Smooth muscle cell (in vitro differentiated cells): ENCODE measurements around the gene UAP1. TPM values are rescaled to one million over a fixed set of nuclear protein-coding genes. Genes with fewer than 3 reads are reported as not detected.

Experiments used
- DNase-seq: peaks from one replicate; lab custom pipeline; 2025; ENCODE audit not compliant: unreplicated experiment; lab: John Stamatoyannopoulos, UW
- H2AFZ ChIP-seq: fragments of 200-600 bp; sonication (generic); 2 replicates; pipeline ENCODE4 v1.6.0; 2016; ENCODE audit warnings: antibody characterized with exemption, low read depth, mild to moderate bottlenecking
- H3F3A ChIP-seq: fragments of 200-600 bp; sonication (generic); 2 replicates; pipeline ENCODE4 v1.6.0; 2017; ENCODE audit warnings: antibody characterized with exemption, low read depth
- H3K27ac ChIP-seq: fragments of 200-600 bp; sonication (generic); 2 replicates; pipeline ENCODE4 v1.5.1; 2016; ENCODE audit warnings: low read depth, mild to moderate bottlenecking
- H3K27me3 ChIP-seq: fragments of 200-600 bp; sonication (generic); 2 replicates; pipeline ENCODE4 v1.6.1; 2016; ENCODE audit warnings: low read depth, mild to moderate bottlenecking
- H3K36me3 ChIP-seq: fragments of 200-600 bp; sonication (generic); 2 replicates; pipeline ENCODE4 v1.5.1; 2016; ENCODE audit warnings: low read depth
- H3K4me1 ChIP-seq: fragments of 200-600 bp; sonication (generic); 2 replicates; pipeline ENCODE4 v1.5.1; 2016; ENCODE audit warnings: low read depth
- H3K4me2 ChIP-seq: fragments of 200-600 bp; sonication (generic); 2 replicates; pipeline ENCODE4 v1.6.0; 2016; ENCODE audit warnings: mild to moderate bottlenecking
- H3K4me3 ChIP-seq: fragments of 200-600 bp; sonication (generic); 2 replicates; pipeline ENCODE4 v1.5.1; 2016; ENCODE audit warnings: mild to moderate bottlenecking
- H3K79me2 ChIP-seq: fragments of 200-600 bp; sonication (generic); 2 replicates; pipeline ENCODE4 v1.6.0; 2016; ENCODE audit warnings: low read depth, mild to moderate bottlenecking
- H3K9ac ChIP-seq: fragments of 200-600 bp; sonication (generic); 2 replicates; pipeline ENCODE4 v1.6.0; 2016; ENCODE audit warnings: low read depth
- H3K9me3 ChIP-seq: fragments of 200-600 bp; sonication (generic); replicated peaks from 2 replicates; pipeline ENCODE4 v1.5.1; 2016; ENCODE audit warnings: low read depth
- H4K20me1 ChIP-seq: fragments of 200-600 bp; sonication (generic); 2 replicates; pipeline ENCODE4 v1.6.0; 2016; ENCODE audit warnings: low read depth
- CTCF ChIP-seq: fragments of 200-600 bp; sonication (generic); IDR thresholded peaks from 2 replicates; pipeline ENCODE4 v1.5.1; 2017; ENCODE audit warnings: borderline replicate concordance, mild to moderate bottlenecking, antibody characterized with exemption; ENCODE audit not compliant: insufficient read depth, poor library complexity, severe bottlenecking
- WGBS: methylation state at CpG from one replicate; pipeline ENCODE4 v1.1.7; 2016; ENCODE audit warnings: low lambda C conversion rate; 5-methylcytosine and 5-hydroxymethylcytosine counted together
- polyA plus RNA-seq: library from polyadenylated mRNA; unstranded; fragments of >200 nt; fragmentation: Nextera tagmentation; extraction: Ambion mirVana; gene quantifications from 2 replicates; pipeline ENCODE4 v1.2.1, GENCODE V29; 2016
- total RNA-seq: library from RNA; depleted of rRNA; stranded (reverse); fragments of >200 nt; gene quantifications from 2 replicates; pipeline ENCODE4 v1.2.3, GENCODE V29; 2014

The UAP1 gene
- total and polyA plus RNA-seq, 2 experiments from 2014 or later = 64.2 to 83.8 TPM

GRCh38 chr1:162530988-162531319, 30.6 kb upstream of the UAP1 start:
- Histone ChIP-seq H2AFZ (no peak overlapping the region), H4K20me1 (peaks cover 17% of the 10 kb centered on the region), H3K9ac (no peak overlapping the region), H3F3A (no peaks in the 10 kb centered on the region), H3K4me3 (no peak overlapping the region), H3K27ac (no peak overlapping the region), H3K4me1 (no peaks in the 10 kb centered on the region), H3K9me3 (no peaks in the 10 kb centered on the region), H3K4me2 (no peak overlapping the region), H3K27me3 (no peaks in the 10 kb centered on the region), H3K79me2 (no peaks in the 10 kb centered on the region), H3K36me3 (no peaks in the 10 kb centered on the region)
- no peak for TF ChIP-seq CTCF
- DNase-seq = no peak
- WGBS = 97% methylated on average over 1 of the region's 1 CpG

GRCh38 chr1:162535501-162535900, 26.0 kb upstream of the UAP1 start:
- H3K4me1 ChIP-seq = no peaks in the 10 kb centered on the region
- no peak for DNase-seq
- WGBS = 100% methylated on average over 1 of the region's 1 CpG
- no peak overlapping the region for H3K4me3 ChIP-seq
- H3K9me3 ChIP-seq = no peaks in the 10 kb centered on the region
- H3K79me2 ChIP-seq = no peaks in the 10 kb centered on the region
- H3F3A ChIP-seq = peaks cover 4% of the 10 kb centered on the region
- no peak for TF ChIP-seq CTCF
- H2AFZ ChIP-seq = no peak overlapping the region
- no peak overlapping the region for H3K4me2 ChIP-seq
- H4K20me1 ChIP-seq = no peaks in the 10 kb centered on the region
- H3K27ac ChIP-seq = no peak overlapping the region
- no peaks in the 10 kb centered on the region for H3K36me3 ChIP-seq
- no peak overlapping the region for H3K9ac ChIP-seq
- H3K27me3 ChIP-seq = no peaks in the 10 kb centered on the region

- no peak overlapping the region for H3K27ac ChIP-seq
- H3K79me2 ChIP-seq = no peaks in the 10 kb centered on the region
- no peaks in the 10 kb centered on the region for H4K20me1 ChIP-seq
- no peak overlapping the region for H2AFZ ChIP-seq
- DNase-seq = no peak
- H3K27me3 ChIP-seq = no peaks in the 10 kb centered on the region
- no peak overlapping the region for H3K4me2 ChIP-seq
- H3F3A ChIP-seq = peaks cover 4% of the 10 kb centered on the region
- no peak overlapping the region for H3K9ac ChIP-seq
- no peak for TF ChIP-seq CTCF
- no peaks in the 10 kb centered on the region for H3K36me3 ChIP-seq
- no peak overlapping the region for H3K4me3 ChIP-seq
- H3K4me1 ChIP-seq = no peaks in the 10 kb centered on the region
- 100% methylated on average over 2 of the region's 2 CpGs for WGBS
- H3K9me3 ChIP-seq = no peaks in the 10 kb centered on the region
Measured at GRCh38 chr1:162536511-162536910, 25.0 kb upstream of the UAP1 start.

- DNase-seq = no peak
- no peak overlapping the region for H2AFZ ChIP-seq
- no peak overlapping the region for H3K27ac ChIP-seq
- no peak overlapping the region for H3K9ac ChIP-seq
- WGBS = 98% methylated on average over 2 of the region's 2 CpGs
- no peaks in the 10 kb centered on the region for H4K20me1 ChIP-seq
- no peaks in the 10 kb centered on the region for H3K36me3 ChIP-seq
- TF ChIP-seq CTCF = no peak
- H3K27me3 ChIP-seq = no peaks in the 10 kb centered on the region
- H3K4me1 ChIP-seq = no peaks in the 10 kb centered on the region
- peaks cover 4% of the 10 kb centered on the region for H3F3A ChIP-seq
- no peak overlapping the region for H3K4me3 ChIP-seq
- no peaks in the 10 kb centered on the region for H3K79me2 ChIP-seq
- H3K4me2 ChIP-seq = no peak overlapping the region
- H3K9me3 ChIP-seq = no peaks in the 10 kb centered on the region
Measured at GRCh38 chr1:162537216-162537615, 24.3 kb upstream of the UAP1 start.
